Tibial nerve (tissue), 4 donors: ENCODE measurements around the gene INTS13. TPM values are rescaled to one million over a fixed set of nuclear protein-coding genes. Genes with fewer than 3 reads are reported as not detected.

Experiments
- DNase-seq, 2 donors: peaks; one replicate each; pipeline ENCODE4 v3.0.0-alpha.2; 2019; ENCODE audit warnings: low spot score in 2 of 2
- H3K27ac ChIP-seq, 4 donors: fragments of 200-600 bp; sonication (generic) in 3 of 4; one replicate each; pipeline ENCODE4 v1.5.1; 2017 to 2019; ENCODE audit warnings: mild to moderate bottlenecking in 1 of 4
- H3K27me3 ChIP-seq, 2 donors: fragments of 200-600 bp; sonication (generic) in 1 of 2; one replicate each; pipeline versions ENCODE4 v1.5.1 to v1.6.0; 2017 to 2019
- H3K36me3 ChIP-seq, 3 donors: fragments of 200-600 bp; sonication (generic); one replicate each; pipeline ENCODE4 v1.5.1; 2018 to 2019
- H3K4me1 ChIP-seq, 4 donors: fragments of 200-600 bp; sonication (generic) in 3 of 4; one replicate each; pipeline ENCODE4 v1.5.1; 2017 to 2019
- H3K4me3 ChIP-seq, 4 donors: fragments of 200-600 bp; sonication (generic) in 3 of 4; one replicate each; pipeline ENCODE4 v1.5.1; 2017 to 2019; ENCODE audit warnings: mild to moderate bottlenecking in 1 of 4, moderate library complexity in 1 of 4
- H3K9me3 ChIP-seq, 4 donors: fragments of 200-600 bp; sonication (generic) in 3 of 4; one replicate each; pipeline ENCODE4 v1.5.1; 2017 to 2019
- EP300 ChIP-seq, 2 donors: sonication (generic); formaldehyde crosslinking; IDR thresholded peaks; one replicate each; pipeline ENCODE4 v1.6.1; 2017; ENCODE audit warnings: antibody characterized with exemption in 2 of 2, mild to moderate bottlenecking in 1 of 2
- POLR2A ChIP-seq, 2 donors: fragments of 450-650 bp; IDR thresholded peaks; one replicate each; pipeline ENCODE4 v1.6.1; 2017; ENCODE audit warnings: antibody characterized with exemption in 2 of 2, mild to moderate bottlenecking in 2 of 2, moderate library complexity in 2 of 2
- WGBS, 2 donors: methylation state at CpG; one replicate each; pipeline ENCODE4 v1.1.5; 2018; 5-methylcytosine and 5-hydroxymethylcytosine counted together
- total RNA-seq, 4 donors: library from RNA; depleted of rRNA; stranded (reverse); fragments of >200 nt; gene quantifications; one replicate each; pipeline ENCODE4 v1.1.0, GENCODE V29; 2016
- TF ChIP-seq, protein P1 (sequence below), 5 experiments: fragments of 200-600 bp in 3 of 5; fragments of 450-650 bp in 2 of 5; sonication (generic) in 3 of 5; IDR thresholded peaks; one replicate each; pipeline ENCODE4 v1.5.1; 2016 to 2019; ENCODE audit warnings: antibody characterized with exemption in 5 of 5, mild to moderate bottlenecking in 3 of 5, moderate library complexity in 2 of 5

Gene INTS13
- total RNA-seq, 4 donors from 2014 or later: 12.4 to 31.5 (median 19.5) TPM

DNA sequence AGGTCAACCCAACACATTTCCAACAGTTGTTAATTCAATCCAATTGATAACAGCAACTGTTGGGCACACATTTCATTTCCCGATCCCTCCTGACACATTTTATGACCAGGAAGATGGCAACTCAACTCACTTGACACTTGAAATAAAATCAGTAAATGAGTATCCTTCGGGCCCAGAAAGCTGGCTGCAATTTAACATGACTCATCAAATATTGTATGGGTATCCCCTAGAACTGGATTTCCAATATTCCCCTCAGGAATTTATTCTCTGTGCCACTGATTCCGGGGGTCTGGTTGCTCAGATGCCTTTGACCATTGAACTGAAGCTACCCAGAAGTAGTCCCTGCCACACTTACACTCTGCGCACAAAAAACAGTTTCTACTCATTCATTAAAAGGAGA is 42.1 kb downstream of the INTS13 start:
- Histone ChIP-seq H3K4me1 (no peaks in the 10 kb centered on the region), H3K4me3 (no peak overlapping the region), H3K27me3 (no peaks in the 10 kb centered on the region), H3K36me3 (peaks cover 0 to 22% (median 0%) of the 10 kb centered on the region in 3 donors), H3K9me3 (no peaks in the 10 kb centered on the region), H3K27ac (no peak overlapping the region)
- WGBS, 2 donors: 94 to 95% methylated on average over 4 of the region's 4 CpGs
- no peak for TF ChIP-seq POLR2A (IDR thresholded peaks at IDR 0.05)
- no peak for DNase-seq

DNA sequence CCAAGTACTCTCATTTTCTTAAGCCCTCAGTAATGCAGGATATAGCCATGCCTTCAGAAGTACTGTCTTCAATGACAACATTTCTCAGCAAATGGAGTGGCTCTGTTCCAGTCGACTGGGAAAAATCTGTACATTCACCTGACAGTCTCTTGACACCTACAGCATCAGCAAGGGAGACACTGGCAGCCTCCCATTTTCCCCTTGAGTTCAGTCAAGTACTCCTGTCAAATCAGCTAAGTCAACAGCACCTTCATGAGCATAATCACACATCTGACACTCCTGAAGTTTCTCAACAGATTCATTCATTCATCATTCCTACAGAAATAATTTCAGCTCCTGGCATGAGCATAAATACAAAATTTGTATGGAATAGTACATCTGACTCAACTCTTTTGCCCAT is 46.1 kb downstream of the INTS13 start:
- TF ChIP-seq POLR2A (IDR thresholded peaks at IDR 0.05): no peak
- TF ChIP-seq EP300 (IDR thresholded peaks at IDR 0.05): no peak
- TF ChIP-seq, protein P1, sequence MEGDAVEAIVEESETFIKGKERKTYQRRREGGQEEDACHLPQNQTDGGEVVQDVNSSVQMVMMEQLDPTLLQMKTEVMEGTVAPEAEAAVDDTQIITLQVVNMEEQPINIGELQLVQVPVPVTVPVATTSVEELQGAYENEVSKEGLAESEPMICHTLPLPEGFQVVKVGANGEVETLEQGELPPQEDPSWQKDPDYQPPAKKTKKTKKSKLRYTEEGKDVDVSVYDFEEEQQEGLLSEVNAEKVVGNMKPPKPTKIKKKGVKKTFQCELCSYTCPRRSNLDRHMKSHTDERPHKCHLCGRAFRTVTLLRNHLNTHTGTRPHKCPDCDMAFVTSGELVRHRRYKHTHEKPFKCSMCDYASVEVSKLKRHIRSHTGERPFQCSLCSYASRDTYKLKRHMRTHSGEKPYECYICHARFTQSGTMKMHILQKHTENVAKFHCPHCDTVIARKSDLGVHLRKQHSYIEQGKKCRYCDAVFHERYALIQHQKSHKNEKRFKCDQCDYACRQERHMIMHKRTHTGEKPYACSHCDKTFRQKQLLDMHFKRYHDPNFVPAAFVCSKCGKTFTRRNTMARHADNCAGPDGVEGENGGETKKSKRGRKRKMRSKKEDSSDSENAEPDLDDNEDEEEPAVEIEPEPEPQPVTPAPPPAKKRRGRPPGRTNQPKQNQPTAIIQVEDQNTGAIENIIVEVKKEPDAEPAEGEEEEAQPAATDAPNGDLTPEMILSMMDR (IDR thresholded peaks at IDR 0.05): no peak
- Histone ChIP-seq H3K27me3 (no peaks in the 10 kb centered on the region), H3K4me1 (no peaks in the 10 kb centered on the region), H3K4me3 (no peak overlapping the region), H3K9me3 (no peaks in the 10 kb centered on the region), H3K36me3 (no peaks in the 10 kb centered on the region), H3K27ac (no peak overlapping the region)
- WGBS, 2 donors: 83 to 92% methylated on average over 1 of the region's 1 CpG
- no peak for DNase-seq

DNA sequence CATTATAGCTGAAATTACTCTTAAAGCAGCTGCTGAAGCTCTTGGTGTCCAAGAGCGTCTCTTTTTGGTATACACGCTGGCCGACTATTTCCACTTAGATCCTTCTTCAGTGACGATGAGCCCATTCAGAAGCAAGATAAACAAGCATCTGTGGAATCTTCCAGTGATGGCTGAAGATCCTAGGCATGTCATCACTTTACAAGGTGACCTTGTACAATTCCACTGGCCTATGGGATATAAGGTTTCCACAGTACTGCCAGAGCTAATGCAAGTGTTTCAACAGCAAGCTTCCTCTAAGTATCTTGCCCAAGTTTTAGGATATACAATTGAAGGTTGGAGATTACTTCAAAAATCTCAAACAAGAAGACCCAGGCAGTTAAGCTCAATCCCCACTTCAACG is 47.0 kb downstream of the INTS13 start:
- Histone ChIP-seq H3K27ac (no peak overlapping the region), H3K27me3 (no peaks in the 10 kb centered on the region), H3K4me1 (no peaks in the 10 kb centered on the region), H3K4me3 (no peak overlapping the region), H3K36me3 (no peaks in the 10 kb centered on the region), H3K9me3 (no peaks in the 10 kb centered on the region)
- TF ChIP-seq, protein P1 (IDR thresholded peaks at IDR 0.05): no peak
- TF ChIP-seq POLR2A (IDR thresholded peaks at IDR 0.05) (no peak), EP300 (IDR thresholded peaks at IDR 0.05) (no peak)
- 94 to 97% methylated on average over 5 of the region's 5 CpGs for WGBS, 2 donors
- DNase-seq: no peak

DNA sequence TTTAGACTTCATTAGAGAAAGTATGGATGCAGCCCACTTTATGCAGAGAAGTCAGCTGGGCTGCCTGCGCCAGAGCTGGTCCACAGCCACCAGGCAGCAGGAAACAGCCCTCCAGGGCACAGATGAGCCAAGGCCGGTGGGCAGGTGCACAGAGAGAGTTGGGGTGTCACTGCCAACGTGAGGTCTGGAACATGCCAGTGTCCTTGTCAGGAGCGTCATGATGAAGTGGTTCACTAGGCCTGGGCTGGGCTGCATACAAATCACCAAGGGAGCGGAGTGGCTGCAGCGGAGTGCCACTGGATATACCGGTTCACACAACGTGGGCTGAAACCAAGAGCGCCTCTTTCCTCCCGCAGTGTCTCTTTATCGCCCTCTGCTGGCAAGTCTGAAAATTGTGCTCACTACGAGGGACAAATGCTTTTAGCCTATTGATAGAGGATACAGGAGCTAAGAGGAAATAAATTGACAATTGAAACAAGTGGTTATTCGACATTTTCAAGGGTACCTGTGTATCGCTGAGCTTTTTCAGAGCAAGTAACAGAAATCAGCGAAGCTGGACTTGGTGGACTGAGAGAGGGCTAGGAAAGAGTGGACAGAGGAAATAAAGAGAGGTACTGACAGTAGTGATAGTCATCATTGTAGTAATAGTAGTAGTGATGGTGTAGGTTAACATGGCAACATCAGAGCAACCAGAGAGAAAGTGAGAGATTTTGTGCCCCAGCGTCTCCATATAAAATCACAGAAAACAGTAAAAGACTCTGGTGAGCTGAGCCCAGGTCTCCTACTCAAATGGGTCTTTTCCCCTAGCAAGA is 52.8 kb downstream of the INTS13 start:
- Histone ChIP-seq H3K9me3 (no peaks in the 10 kb centered on the region), H3K27me3 (no peaks in the 10 kb centered on the region), H3K4me1 (peaks cover 0 to 8% (median 0%) of the 10 kb centered on the region in 4 donors), H3K4me3 (no peak overlapping the region), H3K36me3 (no peaks in the 10 kb centered on the region), H3K27ac (no peak overlapping the region)
- WGBS, 2 donors: 18 to 21% methylated on average over 16 of the region's 16 CpGs
- peak; percentile 77 to 91 for DNase-seq
- no peak for TF ChIP-seq POLR2A (IDR thresholded peaks at IDR 0.05)
- TF ChIP-seq EP300 (IDR thresholded peaks at IDR 0.05): no peak
- TF ChIP-seq, protein P1 (IDR thresholded peaks at IDR 0.05): peak; percentile 87 to 93 (median 90)

DNA sequence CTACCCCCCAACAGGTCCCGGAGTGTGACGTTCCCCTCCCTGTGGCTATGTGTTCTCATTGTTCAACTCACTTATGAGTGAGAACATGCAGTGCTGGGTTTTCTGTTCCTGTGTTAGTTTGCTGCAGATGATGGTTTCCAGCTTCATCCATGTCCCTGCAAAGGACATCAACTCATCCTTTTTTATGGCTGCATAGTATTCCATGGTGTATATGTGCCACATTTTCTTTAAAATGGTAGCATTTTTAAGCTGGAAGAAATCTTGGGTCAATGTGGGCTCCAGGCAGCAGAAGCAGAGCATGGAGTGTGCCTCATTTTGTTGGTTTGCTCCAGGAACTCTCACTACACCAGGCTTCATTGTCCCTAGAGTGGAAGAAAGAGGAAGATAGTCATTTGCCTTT is 57.2 kb downstream of the INTS13 start:
- no peaks in the 10 kb centered on the region for H3K9me3 ChIP-seq
- DNase-seq: no peak
- H3K27me3 ChIP-seq: no peaks in the 10 kb centered on the region
- TF ChIP-seq EP300 (IDR thresholded peaks at IDR 0.05) (no peak), POLR2A (IDR thresholded peaks at IDR 0.05) (no peak)
- TF ChIP-seq, protein P1 (IDR thresholded peaks at IDR 0.05): no peak
- H3K4me3 ChIP-seq: no peak overlapping the region
- no peak overlapping the region for H3K27ac ChIP-seq
- H3K36me3 ChIP-seq: no peaks in the 10 kb centered on the region
- WGBS, 2 donors: 73 to 100% methylated on average over 2 of the region's 2 CpGs
- H3K4me1 ChIP-seq: peaks cover 0 to 25% (median 0%) of the 10 kb centered on the region in 4 donors
